Measurements from ENCODE around the gene FOXP4.

The FOXP4 gene

DNA sequence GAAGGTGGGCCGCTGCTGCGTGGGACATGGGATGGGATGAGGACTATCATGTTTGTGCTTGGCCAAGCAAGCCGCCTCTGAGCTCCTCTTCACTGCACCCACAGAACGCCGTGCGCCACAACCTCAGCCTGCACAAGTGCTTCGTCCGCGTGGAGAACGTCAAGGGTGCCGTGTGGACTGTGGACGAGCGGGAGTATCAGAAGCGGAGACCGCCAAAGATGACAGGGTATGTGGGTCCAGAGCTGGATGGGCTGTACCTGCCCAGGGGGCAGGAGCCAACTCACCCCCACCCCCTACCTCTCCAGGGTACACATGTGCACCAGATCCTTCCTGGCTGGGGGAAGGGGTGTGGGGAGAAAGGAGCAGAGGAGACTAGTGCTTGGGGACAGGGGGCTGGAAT lies 48.6 kb downstream of the FOXP4 start:
- Histone ChIP-seq H3K4me1 (ENCODE audit: insufficient read depth, low read length, severe bottlenecking) (no peaks in the 10 kb centered on the region), H3K36me3 (ENCODE audit: insufficient read depth, low read length) (no peaks in the 10 kb centered on the region), H3F3A (ENCODE audit: insufficient read depth, low read length) (no peaks in the 10 kb centered on the region), H3K27me3 (ENCODE audit: insufficient read depth, low read length) (no peaks in the 10 kb centered on the region), H3K27ac (ENCODE audit: low read depth, low read length, poor library complexity, severe bottlenecking) (no peak overlapping the region), H3K9me3 (ENCODE audit: low read length) (no peaks in the 10 kb centered on the region), H3K9ac (ENCODE audit: low read length) (no peak overlapping the region), H3K9me2 (ENCODE audit: low read depth, low read length) (no peaks in the 10 kb centered on the region), H3K79me2 (ENCODE audit: insufficient read depth, low read length) (no peaks in the 10 kb centered on the region), H3K4me2 (ENCODE audit: low read length) (no peak overlapping the region), H2AFZ (ENCODE audit: low read length) (no peak overlapping the region), H3K4me3 (ENCODE audit: low read depth, low read length, poor library complexity, severe bottlenecking) (no peak overlapping the region), H4K20me1 (ENCODE audit: insufficient read depth, low read length) (no peaks in the 10 kb centered on the region)
- TF ChIP-seq EZH2 (IDR thresholded peaks at IDR 0.05; ENCODE audit: borderline replicate concordance, low read length), result no peak
- TF ChIP-seq, protein P1, sequence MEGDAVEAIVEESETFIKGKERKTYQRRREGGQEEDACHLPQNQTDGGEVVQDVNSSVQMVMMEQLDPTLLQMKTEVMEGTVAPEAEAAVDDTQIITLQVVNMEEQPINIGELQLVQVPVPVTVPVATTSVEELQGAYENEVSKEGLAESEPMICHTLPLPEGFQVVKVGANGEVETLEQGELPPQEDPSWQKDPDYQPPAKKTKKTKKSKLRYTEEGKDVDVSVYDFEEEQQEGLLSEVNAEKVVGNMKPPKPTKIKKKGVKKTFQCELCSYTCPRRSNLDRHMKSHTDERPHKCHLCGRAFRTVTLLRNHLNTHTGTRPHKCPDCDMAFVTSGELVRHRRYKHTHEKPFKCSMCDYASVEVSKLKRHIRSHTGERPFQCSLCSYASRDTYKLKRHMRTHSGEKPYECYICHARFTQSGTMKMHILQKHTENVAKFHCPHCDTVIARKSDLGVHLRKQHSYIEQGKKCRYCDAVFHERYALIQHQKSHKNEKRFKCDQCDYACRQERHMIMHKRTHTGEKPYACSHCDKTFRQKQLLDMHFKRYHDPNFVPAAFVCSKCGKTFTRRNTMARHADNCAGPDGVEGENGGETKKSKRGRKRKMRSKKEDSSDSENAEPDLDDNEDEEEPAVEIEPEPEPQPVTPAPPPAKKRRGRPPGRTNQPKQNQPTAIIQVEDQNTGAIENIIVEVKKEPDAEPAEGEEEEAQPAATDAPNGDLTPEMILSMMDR (IDR thresholded peaks at IDR 0.05; ENCODE audit: low read length), result no peak

DNA sequence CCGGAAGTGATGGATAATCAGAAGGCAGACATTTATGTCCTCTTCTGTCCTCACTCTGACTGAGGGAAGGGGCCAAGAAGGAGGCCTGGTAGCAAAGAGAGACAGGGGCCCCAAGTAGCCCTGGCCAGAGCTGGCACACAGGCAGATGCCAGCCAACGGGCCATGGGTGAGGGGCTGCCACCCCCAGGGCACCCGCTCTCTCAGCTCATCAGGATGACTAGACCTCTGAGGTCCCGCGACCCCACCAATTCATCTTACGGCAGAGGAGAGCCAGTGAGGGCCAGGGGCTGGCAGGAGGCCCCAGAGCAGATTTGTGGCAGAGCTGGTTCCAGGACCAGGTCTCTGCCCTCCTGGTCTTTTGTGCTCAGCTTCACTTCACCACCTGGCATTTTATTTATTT lies 49.0 kb downstream of the FOXP4 start:
- H2AFZ ChIP-seq (ENCODE audit: low read length), result no peak overlapping the region
- H3K9me2 ChIP-seq (ENCODE audit: low read depth, low read length), result no peaks in the 10 kb centered on the region
- no peaks in the 10 kb centered on the region for H3K79me2 ChIP-seq (ENCODE audit: insufficient read depth, low read length)
- no peak overlapping the region for H3K4me2 ChIP-seq (ENCODE audit: low read length)
- no peak overlapping the region for H3K9ac ChIP-seq (ENCODE audit: low read length)
- H4K20me1 ChIP-seq (ENCODE audit: insufficient read depth, low read length), result no peaks in the 10 kb centered on the region
- H3K4me1 ChIP-seq (ENCODE audit: insufficient read depth, low read length, severe bottlenecking), result no peaks in the 10 kb centered on the region
- H3K36me3 ChIP-seq (ENCODE audit: insufficient read depth, low read length), result no peaks in the 10 kb centered on the region
- H3K27ac ChIP-seq (ENCODE audit: low read depth, low read length, poor library complexity, severe bottlenecking), result no peak overlapping the region
- TF ChIP-seq, protein P1 (IDR thresholded peaks at IDR 0.05; ENCODE audit: low read length), result no peak
- no peak for TF ChIP-seq EZH2 (IDR thresholded peaks at IDR 0.05; ENCODE audit: borderline replicate concordance, low read length)
- no peaks in the 10 kb centered on the region for H3K9me3 ChIP-seq (ENCODE audit: low read length)
- no peak overlapping the region for H3K4me3 ChIP-seq (ENCODE audit: low read depth, low read length, poor library complexity, severe bottlenecking)
- no peaks in the 10 kb centered on the region for H3K27me3 ChIP-seq (ENCODE audit: insufficient read depth, low read length)
- H3F3A ChIP-seq (ENCODE audit: insufficient read depth, low read length), result no peaks in the 10 kb centered on the region

DNA sequence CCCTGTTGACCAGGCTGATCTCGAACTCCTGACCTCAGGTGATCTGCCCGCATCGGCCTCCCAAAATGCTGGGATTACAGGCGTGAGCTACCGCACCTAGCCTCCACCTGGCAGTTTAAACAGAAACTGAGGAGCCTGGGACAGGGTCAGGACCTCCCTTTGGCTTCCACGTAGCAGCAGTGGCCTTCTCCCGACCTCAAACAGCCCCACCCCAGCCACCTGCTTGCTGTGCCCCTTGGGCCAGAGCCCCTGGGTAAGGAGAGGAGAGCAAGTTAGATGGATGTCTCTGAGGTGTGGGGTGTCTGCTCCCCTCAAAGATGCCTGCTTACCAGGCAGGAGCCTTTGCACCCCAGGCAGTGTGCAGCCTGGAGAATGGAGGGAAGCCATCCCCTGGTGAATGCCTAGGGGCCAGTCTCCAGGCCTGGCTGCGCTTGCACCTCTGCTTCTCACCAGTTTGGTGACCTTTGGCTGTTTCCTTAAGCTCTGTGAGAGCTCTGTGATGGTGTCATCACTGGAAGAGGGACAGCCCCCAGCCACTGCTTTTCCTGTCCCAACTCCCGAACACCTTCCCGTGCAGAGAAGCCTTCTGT lies 50.0 kb downstream of the FOXP4 start:
- H3F3A ChIP-seq (ENCODE audit: insufficient read depth, low read length), result no peaks in the 10 kb centered on the region
- no peaks in the 10 kb centered on the region for H3K9me2 ChIP-seq (ENCODE audit: low read depth, low read length)
- H3K4me2 ChIP-seq (ENCODE audit: low read length), result no peak overlapping the region
- TF ChIP-seq, protein P1 (IDR thresholded peaks at IDR 0.05; ENCODE audit: low read length), result no peak
- no peak for TF ChIP-seq EZH2 (IDR thresholded peaks at IDR 0.05; ENCODE audit: borderline replicate concordance, low read length)
- no peaks in the 10 kb centered on the region for H3K36me3 ChIP-seq (ENCODE audit: insufficient read depth, low read length)
- H4K20me1 ChIP-seq (ENCODE audit: insufficient read depth, low read length), result no peaks in the 10 kb centered on the region
- no peaks in the 10 kb centered on the region for H3K4me1 ChIP-seq (ENCODE audit: insufficient read depth, low read length, severe bottlenecking)
- H3K27ac ChIP-seq (ENCODE audit: low read depth, low read length, poor library complexity, severe bottlenecking), result no peak overlapping the region
- H2AFZ ChIP-seq (ENCODE audit: low read length), result no peak overlapping the region
- H3K27me3 ChIP-seq (ENCODE audit: insufficient read depth, low read length), result no peaks in the 10 kb centered on the region
- H3K79me2 ChIP-seq (ENCODE audit: insufficient read depth, low read length), result no peaks in the 10 kb centered on the region
- no peaks in the 10 kb centered on the region for H3K9me3 ChIP-seq (ENCODE audit: low read length)
- no peak overlapping the region for H3K9ac ChIP-seq (ENCODE audit: low read length)
- no peak overlapping the region for H3K4me3 ChIP-seq (ENCODE audit: low read depth, low read length, poor library complexity, severe bottlenecking)

All from OCI-LY1 (cell line).